Mesenchymal stem cell (in vitro differentiated cells and primary cell): ENCODE data around the gene ALDOA.
A peak's percentile ranks its signal among the peaks of the same experiment; 100 is the strongest.

Experiments used
- DNase-seq: peaks from one replicate; pipeline ENCODE4 v3.0.0-alpha.2; 2013
- H2AFZ ChIP-seq: one replicate; pipeline ENCODE4 v1.6.1; 2013; ENCODE audit warnings: low read depth, mild to moderate bottlenecking, control low read depth, inconsistent platforms, low read length, moderate library complexity
- H2AK5ac ChIP-seq: 2 replicates; pipeline ENCODE4 v1.6.1; 2013; ENCODE audit warnings: low read length, moderate library complexity, mild to moderate bottlenecking, inconsistent platforms; ENCODE audit not compliant: severe bottlenecking
- H2BK120ac ChIP-seq: one replicate; pipeline ENCODE4 v1.6.1; 2013; ENCODE audit warnings: low read depth, mild to moderate bottlenecking, inconsistent platforms, low read length, moderate library complexity
- H2BK12ac ChIP-seq, 2 experiments: one replicate each; pipeline ENCODE4 v1.6.1; 2013; ENCODE audit warnings: inconsistent platforms in 2 of 2, low read length in 2 of 2, mild to moderate bottlenecking in 2 of 2, moderate library complexity in 2 of 2, control low read depth in 1 of 2
- H2BK15ac ChIP-seq: one replicate; pipeline ENCODE4 v1.6.1; 2013; ENCODE audit warnings: mild to moderate bottlenecking, low read depth, inconsistent platforms; ENCODE audit not compliant: poor library complexity, severe bottlenecking
- H2BK5ac ChIP-seq: 2 replicates; pipeline ENCODE4 v1.6.1; 2013; ENCODE audit warnings: low read depth, mild to moderate bottlenecking, low read length, control low read depth, inconsistent platforms; ENCODE audit not compliant: poor library complexity, severe bottlenecking
- H3K14ac ChIP-seq, 2 experiments: one replicate each; pipeline ENCODE4 v1.6.1; 2013; ENCODE audit warnings: inconsistent platforms in 2 of 2, low read length in 2 of 2, control low read depth in 1 of 2, mild to moderate bottlenecking in 1 of 2, moderate library complexity in 1 of 2
- H3K18ac ChIP-seq, 2 experiments: one replicate each; pipeline ENCODE4 v1.6.1; 2013; ENCODE audit warnings: inconsistent platforms in 2 of 2, low read length in 2 of 2, control low read depth in 1 of 2, low read depth in 1 of 2, mild to moderate bottlenecking in 1 of 2
- H3K23ac ChIP-seq, 2 experiments: one replicate each; pipeline ENCODE4 v1.6.1; 2013; ENCODE audit warnings: inconsistent platforms in 2 of 2, low read length in 2 of 2, mild to moderate bottlenecking in 2 of 2, moderate library complexity in 2 of 2, control low read depth in 1 of 2
- H3K27ac ChIP-seq: 2 replicates; pipeline ENCODE4 v1.5.1; 2013; ENCODE audit warnings: mild to moderate bottlenecking, moderate library complexity, low read length, control low read depth, inconsistent platforms; ENCODE audit not compliant: poor library complexity, severe bottlenecking
- H3K27me3 ChIP-seq, 2 experiments: 2 replicates each; pipeline versions ENCODE4 v1.6.1 to v1.7.0; 2013; ENCODE audit warnings: low read length in 2 of 2, mild to moderate bottlenecking in 2 of 2, moderate library complexity in 2 of 2, control low read depth in 1 of 2, inconsistent platforms in 1 of 2; ENCODE audit not compliant: control insufficient read depth in 1 of 2, insufficient read depth in 1 of 2
- H3K36me3 ChIP-seq, 2 experiments: 2 replicates each; pipeline versions ENCODE4 v1.6.1 to v1.7.0; 2013; ENCODE audit warnings: low read length in 2 of 2, control low read depth in 1 of 2, inconsistent platforms in 1 of 2, low read depth in 1 of 2, mild to moderate bottlenecking in 1 of 2; ENCODE audit not compliant: insufficient read depth in 2 of 2, control insufficient read depth in 1 of 2
- H3K4ac ChIP-seq, 2 experiments: one replicate each; pipeline ENCODE4 v1.6.1; 2013; ENCODE audit warnings: inconsistent platforms in 2 of 2, low read length in 2 of 2, mild to moderate bottlenecking in 2 of 2, moderate library complexity in 2 of 2, control low read depth in 1 of 2, low read depth in 1 of 2
- H3K4me1 ChIP-seq: 2 replicates; pipeline ENCODE4 v1.6.1; 2013; ENCODE audit warnings: low read depth, low read length, control low read depth; ENCODE audit not compliant: control insufficient read depth, insufficient read depth
- H3K4me2 ChIP-seq: 2 replicates; pipeline ENCODE4 v1.6.1; 2013; ENCODE audit warnings: low read length, mild to moderate bottlenecking, inconsistent platforms; ENCODE audit not compliant: poor library complexity, severe bottlenecking
- H3K4me3 ChIP-seq, 2 experiments: 2 replicates each; pipeline versions ENCODE4 v1.5.1 to v1.7.0; 2013; ENCODE audit warnings: low read length in 2 of 2, mild to moderate bottlenecking in 2 of 2, control low read depth in 1 of 2, low read depth in 1 of 2; ENCODE audit not compliant: insufficient read depth in 1 of 2
- H3K79me1 ChIP-seq: replicated peaks from 2 replicates; pipeline ENCODE4 v1.6.1; 2013; ENCODE audit warnings: mild to moderate bottlenecking, control low read depth, low read length, inconsistent platforms; ENCODE audit not compliant: poor library complexity, severe bottlenecking
- H3K9ac ChIP-seq: 2 replicates; pipeline ENCODE4 v1.7.0; 2013; ENCODE audit warnings: mild to moderate bottlenecking, low read length, moderate library complexity
- H3K9me3 ChIP-seq: 2 replicates; pipeline ENCODE4 v1.7.0; 2013; ENCODE audit warnings: mild to moderate bottlenecking, low read length; ENCODE audit not compliant: control insufficient read depth
- H4K8ac ChIP-seq: one replicate; pipeline ENCODE4 v1.6.1; 2013; ENCODE audit warnings: inconsistent platforms, mild to moderate bottlenecking, low read length, moderate library complexity
- H4K91ac ChIP-seq: one replicate; pipeline ENCODE4 v1.6.1; 2013; ENCODE audit warnings: mild to moderate bottlenecking, low read length, inconsistent platforms
- WGBS: methylation state at CpG from one replicate; pipeline ENCODE4 v1.1.7; 2013; ENCODE audit warnings: mixed read lengths; 5-methylcytosine and 5-hydroxymethylcytosine counted together

Gene ALDOA

GRCh38 chr16:30095166-30096078, 29.9 kb downstream of the ALDOA start:
- H3K4me3 ChIP-seq: peak overlapping the region; percentile 70 to 89
- WGBS: 49% methylated on average over 40 of the region's 47 CpGs

GRCh38 chr16:30096105-30096861, 30.7 kb downstream of the ALDOA start, which contains the start of gene YPEL3:
TSS of gene YPEL3 (minus strand) at chr16:30096213. CDS start at chr16:30095482, 731 bp downstream.
- H3K79me1 ChIP-seq: peaks cover 12% of the 10 kb centered on the region
- WGBS: 24% methylated on average over 39 of the region's 77 CpGs
- peak within 1 kb of the TSS; percentile 46 to 75 for H2BK12ac ChIP-seq

More at GRCh38 chr16:30095166-30096078, 29.9 kb downstream of the ALDOA start:
- H3K79me1 ChIP-seq: peaks cover 12% of the 10 kb centered on the region
- H2BK5ac ChIP-seq: no peak overlapping the region
- H3K27ac ChIP-seq: no peak overlapping the region
- H4K8ac ChIP-seq: peak overlapping the region; percentile 33
- H3K18ac ChIP-seq: peak overlapping the region; percentile 52 to 63
- peak overlapping the region; percentile 46 to 56 for H2BK12ac ChIP-seq
- H3K9me3 ChIP-seq: peaks cover 12% of the 10 kb centered on the region
- H3K4me1 ChIP-seq: peaks cover 32% of the 10 kb centered on the region
- H2BK120ac ChIP-seq: peak overlapping the region; percentile 69
- no peak overlapping the region for H2AFZ ChIP-seq
- H3K4ac ChIP-seq: no peak overlapping the region
- peak overlapping the region; percentile 68 for H2BK15ac ChIP-seq
- H3K36me3 ChIP-seq: peaks cover 13 to 18% of the 10 kb centered on the region in 2 experiments
- peak overlapping the region; percentile 66 to 85 for H3K14ac ChIP-seq
- no peaks in the 10 kb centered on the region for H3K27me3 ChIP-seq
- H4K91ac ChIP-seq: peak overlapping the region; percentile 67
- no peak overlapping the region for H2AK5ac ChIP-seq
- no peak for DNase-seq
- H3K23ac ChIP-seq: no peak overlapping the region
- peak overlapping the region; percentile 88 for H3K9ac ChIP-seq
- peak overlapping the region; percentile 70 for H3K4me2 ChIP-seq

GRCh38 chr16:30096862-30097563, 31.5 kb downstream of the ALDOA start:
- Histone ChIP-seq H2BK12ac (no peak overlapping the region), H3K23ac (no peak overlapping the region), H3K9me3 (peaks cover 12% of the 10 kb centered on the region), H3K14ac (no peak overlapping the region), H2BK5ac (no peak overlapping the region), H3K4me2 (no peak overlapping the region), H3K4me3 (peak overlapping the region in 1 of 2 experiments; percentile 78), H4K91ac (peak overlapping the region; percentile 92), H3K36me3 (peaks cover 13 to 18% of the 10 kb centered on the region in 2 experiments), H4K8ac (peak overlapping the region; percentile 88), H2BK120ac (peak overlapping the region; percentile 29), H3K27ac (no peak overlapping the region), H3K9ac (peak overlapping the region; percentile 93), H3K4me1 (peaks cover 25% of the 10 kb centered on the region), H2BK15ac (no peak overlapping the region), H2AK5ac (peak overlapping the region; percentile 7), H3K18ac (peak overlapping the region; percentile 55 to 81), H3K27me3 (no peaks in the 10 kb centered on the region), H3K4ac (peak overlapping the region; percentile 27 to 97), H2AFZ (peak overlapping the region; percentile 55), H3K79me1 (peaks cover 12% of the 10 kb centered on the region)
- DNase-seq: no peak
- WGBS: 98% methylated on average over 18 of the region's 18 CpGs

More at GRCh38 chr16:30096105-30096861, 30.7 kb downstream of the ALDOA start, which contains the start of gene YPEL3:
- peak; percentile 87 for DNase-seq
- Histone ChIP-seq H3K4ac (peak within 1 kb of the TSS; percentile 27 to 97), H3K9ac (peak within 1 kb of the TSS; percentile 93), H2BK5ac (no peak within 1 kb of the TSS), H3K27ac (peak within 1 kb of the TSS; percentile 12), H3K4me2 (peak within 1 kb of the TSS; percentile 70), H3K14ac (peak within 1 kb of the TSS; percentile 66 to 85), H3K27me3 (no peaks in the 10 kb centered on the region), H2AK5ac (peak within 1 kb of the TSS; percentile 7), H3K23ac (no peak within 1 kb of the TSS), H3K4me1 (peaks cover 28% of the 10 kb centered on the region), H3K4me3 (peak within 1 kb of the TSS; percentile 70 to 89), H3K18ac (peak within 1 kb of the TSS; percentile 55 to 81), H4K8ac (peak within 1 kb of the TSS; percentile 88), H3K36me3 (peaks cover 13 to 18% of the 10 kb centered on the region in 2 experiments), H2BK15ac (peak within 1 kb of the TSS; percentile 68), H3K9me3 (peaks cover 12% of the 10 kb centered on the region), H4K91ac (peak within 1 kb of the TSS; percentile 92), H2BK120ac (peak within 1 kb of the TSS; percentile 69), H2AFZ (peak within 1 kb of the TSS; percentile 55)
